Testis (tissue), 3 donors: ENCODE data around the gene PYY. TPM values are rescaled to one million over a fixed set of nuclear protein-coding genes. Genes with fewer than 3 reads are reported as not detected.
"Not testable (repeated sequence)": the region's sequence is repeated elsewhere in the genome, so short reads cannot be mapped to it uniquely, and the experiment has no call there.

Experiments used
- DNase-seq: peaks from one replicate; pipeline ENCODE4 v3.0.0-alpha.2; 2019
- H3K27ac ChIP-seq, 2 donors: fragments of 200-600 bp; sonication (generic); one replicate each; pipeline ENCODE4 v1.5.1; 2019
- H3K27me3 ChIP-seq: fragments of 200-600 bp; sonication (generic); one replicate; pipeline ENCODE4 v1.5.1; 2019
- H3K36me3 ChIP-seq: fragments of 200-600 bp; sonication (generic); one replicate; pipeline ENCODE4 v1.5.1; 2017; ENCODE audit warnings: low read depth; ENCODE audit errors: missing control alignments
- H3K4me1 ChIP-seq: fragments of 200-600 bp; sonication (generic); one replicate; pipeline ENCODE4 v1.5.1; 2019
- H3K4me3 ChIP-seq, 2 donors: fragments of 200-600 bp; sonication (generic); one replicate each; pipeline ENCODE4 v1.5.1; 2017 to 2019
- H3K9me3 ChIP-seq: fragments of 200-600 bp; sonication (generic); one replicate; pipeline ENCODE4 v1.5.1; 2017
- POLR2A ChIP-seq: fragments of 450-650 bp; IDR thresholded peaks from one replicate; pipeline ENCODE4 v1.6.1; 2017; ENCODE audit warnings: antibody characterized with exemption, mild to moderate bottlenecking, moderate library complexity
- WGBS, 2 donors: methylation state at CpG; one replicate each; pipeline ENCODE4 v1.1.5; 2018; 5-methylcytosine and 5-hydroxymethylcytosine counted together
- intact Hi-C: fragments of 100-400 bp; cut with DNase I; formaldehyde crosslinking; loops from one replicate; pipeline ENCODE4 v1.15.1; 2023; ENCODE audit warnings: low total_unique reads
- polyA plus RNA-seq: library from polyadenylated mRNA; stranded (reverse); fragments of 350-450 nt; fragmentation: Illumina TruSeq; extraction: RNeasy Lipid Tissue Mini Kit (QIAGEN cat#74804); gene quantifications from one replicate; pipeline ENCODE4 v1.2.3, GENCODE V29; 2014; ENCODE audit warnings: low read depth, low replicate concordance; ENCODE audit not compliant: insufficient read depth
- total RNA-seq, 2 donors: library from RNA; depleted of rRNA; stranded (reverse); fragments of >200 nt; gene quantifications; one replicate each; pipeline ENCODE4 v1.2.3, GENCODE V29; 2016
- TF ChIP-seq, protein P1 (sequence below), 3 experiments: fragments of 450-650 bp in 2 of 3; fragments of 200-600 bp in 1 of 3; sonication (generic) in 1 of 3; IDR thresholded peaks; one replicate each; pipeline ENCODE4 v1.5.1; 2016 to 2019; ENCODE audit warnings: antibody characterized with exemption in 3 of 3, mild to moderate bottlenecking in 2 of 3, moderate library complexity in 1 of 3

The PYY gene
- total and polyA plus RNA-seq, 3 donors from 2014 or later: 0.37 to 1.5 TPM; not detected in 1

DNA sequence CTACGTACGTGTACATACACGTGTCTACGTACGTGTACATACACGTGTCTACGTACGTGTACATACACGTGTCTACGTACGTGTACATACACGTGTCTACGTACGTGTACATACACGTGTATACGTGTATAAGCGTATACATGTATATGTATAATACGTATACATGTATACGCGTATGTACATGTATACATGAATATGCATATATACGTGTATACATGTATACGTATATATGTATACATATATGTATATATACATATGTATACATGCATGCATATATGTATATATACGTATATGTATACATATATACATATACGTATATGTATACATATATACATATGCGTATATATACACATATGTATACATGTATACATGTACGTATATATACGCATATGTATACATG lies 22.2 kb upstream of the PYY start:
- H3K4me1 ChIP-seq: no peaks in the 10 kb centered on the region
- intact Hi-C loops: no loop called here
- no peak overlapping the region for H3K27ac ChIP-seq
- H3K27me3 ChIP-seq: no peaks in the 10 kb centered on the region
- no peaks in the 10 kb centered on the region for H3K9me3 ChIP-seq
- TF ChIP-seq, protein P1, sequence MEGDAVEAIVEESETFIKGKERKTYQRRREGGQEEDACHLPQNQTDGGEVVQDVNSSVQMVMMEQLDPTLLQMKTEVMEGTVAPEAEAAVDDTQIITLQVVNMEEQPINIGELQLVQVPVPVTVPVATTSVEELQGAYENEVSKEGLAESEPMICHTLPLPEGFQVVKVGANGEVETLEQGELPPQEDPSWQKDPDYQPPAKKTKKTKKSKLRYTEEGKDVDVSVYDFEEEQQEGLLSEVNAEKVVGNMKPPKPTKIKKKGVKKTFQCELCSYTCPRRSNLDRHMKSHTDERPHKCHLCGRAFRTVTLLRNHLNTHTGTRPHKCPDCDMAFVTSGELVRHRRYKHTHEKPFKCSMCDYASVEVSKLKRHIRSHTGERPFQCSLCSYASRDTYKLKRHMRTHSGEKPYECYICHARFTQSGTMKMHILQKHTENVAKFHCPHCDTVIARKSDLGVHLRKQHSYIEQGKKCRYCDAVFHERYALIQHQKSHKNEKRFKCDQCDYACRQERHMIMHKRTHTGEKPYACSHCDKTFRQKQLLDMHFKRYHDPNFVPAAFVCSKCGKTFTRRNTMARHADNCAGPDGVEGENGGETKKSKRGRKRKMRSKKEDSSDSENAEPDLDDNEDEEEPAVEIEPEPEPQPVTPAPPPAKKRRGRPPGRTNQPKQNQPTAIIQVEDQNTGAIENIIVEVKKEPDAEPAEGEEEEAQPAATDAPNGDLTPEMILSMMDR (IDR thresholded peaks at IDR 0.05): no peak
- no peak for TF ChIP-seq POLR2A
- no peaks in the 10 kb centered on the region for H3K36me3 ChIP-seq
- no peak for DNase-seq
- WGBS, 2 donors: 79 to 80% methylated on average over 27 of the region's 27 CpGs
- H3K4me3 ChIP-seq: no peak overlapping the region

DNA sequence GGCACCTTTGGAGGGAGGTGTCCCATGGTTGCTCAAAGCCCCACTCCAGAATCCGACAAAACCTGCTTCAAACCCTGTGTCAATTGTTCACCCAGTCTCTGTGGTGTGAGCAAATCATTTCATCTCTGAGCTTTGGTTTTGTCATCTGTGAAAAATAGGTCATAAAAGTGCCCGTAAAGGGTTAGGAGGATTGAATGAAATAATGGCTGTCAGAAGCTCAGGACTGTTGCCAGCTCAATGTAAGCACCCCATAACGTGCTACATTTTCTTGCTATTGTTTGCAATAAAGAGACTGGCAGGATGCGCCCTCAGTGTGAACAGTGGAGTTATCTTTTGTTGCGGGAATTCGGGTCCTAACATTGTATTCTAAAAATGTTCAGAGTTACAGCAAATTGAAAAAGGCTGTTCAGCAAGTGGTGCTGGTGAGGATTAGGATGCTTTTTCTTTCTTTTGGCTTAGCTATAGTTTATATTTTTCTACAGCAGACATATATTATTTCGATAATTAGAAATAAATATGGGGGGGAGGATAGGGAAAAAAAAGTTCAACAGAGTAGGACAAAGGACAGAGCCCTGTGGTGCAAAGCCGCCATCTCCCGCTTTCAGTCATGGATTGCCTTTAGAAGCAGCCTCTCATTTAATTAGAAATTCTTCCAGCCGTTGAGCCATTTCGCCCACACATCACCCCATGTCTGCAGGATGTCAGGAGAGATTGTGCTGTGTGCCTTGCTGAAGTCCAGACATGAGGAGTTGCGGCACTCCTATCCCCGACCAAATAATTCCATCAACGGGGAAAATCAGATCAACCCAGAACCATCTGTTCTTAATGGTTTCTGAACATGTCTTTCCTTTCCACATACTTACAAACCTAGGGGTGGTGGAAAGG lies 20.9 kb upstream of the PYY start:
- Histone ChIP-seq H3K4me1 (no peaks in the 10 kb centered on the region), H3K27ac (no peak overlapping the region), H3K36me3 (no peaks in the 10 kb centered on the region), H3K9me3 (no peaks in the 10 kb centered on the region), H3K4me3 (no peak overlapping the region), H3K27me3 (no peaks in the 10 kb centered on the region)
- no peak for TF ChIP-seq POLR2A
- TF ChIP-seq, protein P1 (IDR thresholded peaks at IDR 0.05): no peak
- DNase-seq: no peak
- 46 to 55% methylated on average over 14 of the region's 14 CpGs for WGBS, 2 donors
- intact Hi-C loops: no loop called here

DNA sequence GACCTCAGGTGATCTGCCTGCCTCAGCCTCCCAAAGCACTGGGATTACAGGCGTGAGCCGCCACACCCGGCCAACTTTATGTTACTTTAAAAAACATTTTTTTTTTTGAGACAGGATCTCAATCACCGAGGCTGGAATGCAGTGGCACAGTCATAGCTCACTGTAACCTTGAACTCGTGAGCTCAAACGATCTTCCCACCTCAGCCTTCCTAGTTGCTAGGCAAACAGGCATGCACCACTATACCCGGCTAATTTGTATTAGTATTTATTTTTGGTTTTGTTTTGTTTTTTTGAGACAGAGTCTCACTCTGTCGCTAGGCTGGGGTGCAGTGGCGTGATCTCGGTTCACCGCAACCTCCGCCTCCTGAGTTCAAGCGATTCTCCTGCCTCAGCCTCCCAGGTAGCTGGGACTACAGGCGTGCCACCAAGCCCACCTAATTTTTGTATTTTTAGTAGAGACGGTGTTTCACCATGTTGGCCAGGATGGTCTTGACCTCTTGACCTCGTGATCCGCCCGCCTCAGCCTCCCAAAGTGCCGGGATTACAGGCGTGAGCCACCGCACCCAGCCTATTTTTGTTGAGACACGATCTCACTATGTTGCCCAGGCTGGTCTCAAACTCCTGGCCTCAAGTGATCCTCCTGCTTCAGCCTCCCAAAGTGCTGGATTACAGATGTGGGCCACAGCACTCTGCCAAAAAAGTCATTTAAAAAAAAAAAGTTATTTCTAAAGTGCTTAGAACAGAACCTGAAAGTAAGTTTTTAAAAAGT lies 18.9 kb upstream of the PYY start:
- intact Hi-C loops, H3K9me3 ChIP-seq, DNase-seq, H3K27me3 ChIP-seq, H3K4me1 ChIP-seq, H3K36me3 ChIP-seq, H3K4me3 ChIP-seq, H3K27ac ChIP-seq: not testable (repeated sequence)
- WGBS, 2 donors: 86 to 87% methylated on average over 22 of the region's 22 CpGs

DNA sequence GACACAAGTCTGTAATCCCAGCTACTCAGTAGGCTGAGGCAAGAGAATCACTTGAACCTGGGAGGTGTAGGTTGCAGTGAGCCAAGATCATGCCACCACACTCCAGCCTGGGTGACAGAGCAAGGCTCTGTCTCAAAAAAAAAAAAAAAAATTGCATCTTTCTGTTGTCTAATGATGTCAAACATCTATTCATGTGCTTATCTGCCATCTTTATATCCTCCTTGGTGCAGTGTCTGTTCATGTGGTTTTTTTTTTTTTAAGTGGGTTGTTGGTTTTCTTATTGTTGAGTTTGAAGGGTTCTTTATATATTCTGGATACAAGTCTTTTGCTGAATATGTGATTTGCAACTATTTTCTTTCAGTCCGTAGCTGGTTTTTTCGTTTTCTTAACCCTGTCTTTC lies 17.7 kb upstream of the PYY start:
- H3K27me3 ChIP-seq, H3K27ac ChIP-seq, DNase-seq, H3K9me3 ChIP-seq, intact Hi-C loops, H3K36me3 ChIP-seq, H3K4me3 ChIP-seq, H3K4me1 ChIP-seq: not testable (repeated sequence)
- WGBS, 2 donors: 69 to 70% methylated on average over 2 of the region's 2 CpGs

DNA sequence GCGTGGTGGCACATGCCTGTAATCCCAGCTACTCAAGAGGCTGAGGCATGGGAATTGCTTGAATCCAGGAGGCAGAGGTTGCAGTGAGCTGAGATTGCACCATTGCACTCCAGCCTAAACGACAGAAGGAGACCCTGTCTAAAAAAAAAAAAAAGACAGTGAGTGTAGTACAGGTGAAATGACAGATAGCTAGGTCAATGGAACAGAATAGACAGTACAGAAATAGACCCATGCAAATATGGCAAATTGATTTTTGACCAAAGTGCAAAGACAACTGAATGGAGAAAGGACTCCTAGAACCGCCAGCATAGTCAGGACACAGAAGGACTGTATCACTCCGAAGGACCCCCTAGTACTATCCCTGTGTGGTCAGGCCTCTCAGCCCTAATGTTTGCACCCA lies 16.6 kb upstream of the PYY start:
- H3K4me1 ChIP-seq: no peaks in the 10 kb centered on the region
- intact Hi-C loops: no loop called here
- 85 to 92% methylated on average over 4 of the region's 4 CpGs for WGBS, 2 donors
- H3K9me3 ChIP-seq: no peaks in the 10 kb centered on the region
- no peaks in the 10 kb centered on the region for H3K36me3 ChIP-seq
- no peaks in the 10 kb centered on the region for H3K27me3 ChIP-seq
- H3K27ac ChIP-seq: no peak overlapping the region
- TF ChIP-seq, protein P1 (IDR thresholded peaks at IDR 0.05): no peak
- TF ChIP-seq POLR2A: no peak
- no peak for DNase-seq
- H3K4me3 ChIP-seq: no peak overlapping the region
